Neutrophil (primary cell): Measurements from ENCODE around the gene AKT3.

Experiments used
- H3K27ac ChIP-seq: fragments of 200-600 bp; sonication (generic); 2 replicates; pipeline ENCODE4 v1.5.1; 2016; ENCODE audit warnings: mild to moderate bottlenecking, moderate library complexity
- H3K27me3 ChIP-seq: fragments of 200-600 bp; sonication (generic); 2 replicates; pipeline ENCODE4 v1.6.0; 2016; ENCODE audit warnings: mild to moderate bottlenecking
- H3K36me3 ChIP-seq: fragments of 200-600 bp; sonication (generic); 2 replicates; pipeline ENCODE4 v1.5.1; 2017
- H3K4me1 ChIP-seq, 2 experiments: fragments of 200-600 bp in 1 of 2; sonication (generic) in 1 of 2; 1 replicate in 1 of 2; 2 replicates in 1 of 2; pipeline versions ENCODE4 v1.5.1 to v1.6.1; 2013 to 2016; ENCODE audit warnings: low read depth in 1 of 2, low read length in 1 of 2, mild to moderate bottlenecking in 1 of 2, moderate library complexity in 1 of 2; ENCODE audit not compliant: control insufficient read depth in 1 of 2, insufficient read depth in 1 of 2
- H3K4me3 ChIP-seq, 2 experiments: fragments of 200-600 bp in 1 of 2; sonication (generic) in 1 of 2; 1 replicate in 1 of 2; 2 replicates in 1 of 2; pipeline ENCODE4 v1.5.1; 2013 to 2016; ENCODE audit warnings: low read depth in 1 of 2, low read length in 1 of 2, mild to moderate bottlenecking in 1 of 2, moderate library complexity in 1 of 2
- H3K9me3 ChIP-seq: fragments of 200-600 bp; sonication (generic); 2 replicates; pipeline ENCODE4 v1.5.1; 2016
- TF ChIP-seq, protein P1 (sequence below): fragments of 200-600 bp; sonication (generic); IDR thresholded peaks from 2 replicates; pipeline ENCODE4 v1.5.1; 2016; ENCODE audit warnings: antibody characterized with exemption

The AKT3 gene

DNA sequence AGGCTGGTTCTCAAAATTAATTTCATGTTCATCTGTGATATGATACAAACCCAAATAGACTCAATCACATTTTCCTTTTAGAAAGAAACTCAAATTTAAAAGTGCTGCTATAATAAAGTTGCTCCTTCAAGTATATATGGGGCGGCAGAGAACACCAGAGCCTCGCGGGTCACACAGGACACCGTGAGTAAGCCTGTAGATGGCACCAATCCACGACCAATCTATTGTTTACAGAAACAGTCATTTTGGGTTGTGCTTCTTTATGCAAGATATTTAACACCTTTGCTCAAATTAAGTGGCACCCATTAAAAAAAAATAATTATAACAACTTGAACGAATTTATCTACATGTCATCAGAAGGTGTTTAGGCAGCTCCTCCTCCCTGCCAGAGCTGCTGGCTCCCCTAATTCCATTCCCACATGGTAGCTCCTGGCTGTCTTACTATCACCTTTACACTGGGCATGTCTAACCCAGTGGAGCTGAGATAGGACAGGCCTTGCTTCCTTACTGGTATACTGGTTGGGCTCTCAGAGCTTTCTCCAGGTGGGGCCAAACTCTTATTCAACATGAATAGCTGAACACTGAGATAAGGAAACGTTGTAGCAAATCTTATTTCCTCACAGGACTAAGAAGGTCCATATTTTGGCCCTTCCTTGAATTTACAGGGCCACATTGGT, 307.2 kb downstream of the AKT3 start:
- Histone ChIP-seq H3K27ac (no peak overlapping the region), H3K36me3 (no peaks in the 10 kb centered on the region), H3K9me3 (no peaks in the 10 kb centered on the region), H3K4me1 (no peaks in the 10 kb centered on the region), H3K4me3 (no peak overlapping the region), H3K27me3 (no peaks in the 10 kb centered on the region)
- TF ChIP-seq, protein P1, sequence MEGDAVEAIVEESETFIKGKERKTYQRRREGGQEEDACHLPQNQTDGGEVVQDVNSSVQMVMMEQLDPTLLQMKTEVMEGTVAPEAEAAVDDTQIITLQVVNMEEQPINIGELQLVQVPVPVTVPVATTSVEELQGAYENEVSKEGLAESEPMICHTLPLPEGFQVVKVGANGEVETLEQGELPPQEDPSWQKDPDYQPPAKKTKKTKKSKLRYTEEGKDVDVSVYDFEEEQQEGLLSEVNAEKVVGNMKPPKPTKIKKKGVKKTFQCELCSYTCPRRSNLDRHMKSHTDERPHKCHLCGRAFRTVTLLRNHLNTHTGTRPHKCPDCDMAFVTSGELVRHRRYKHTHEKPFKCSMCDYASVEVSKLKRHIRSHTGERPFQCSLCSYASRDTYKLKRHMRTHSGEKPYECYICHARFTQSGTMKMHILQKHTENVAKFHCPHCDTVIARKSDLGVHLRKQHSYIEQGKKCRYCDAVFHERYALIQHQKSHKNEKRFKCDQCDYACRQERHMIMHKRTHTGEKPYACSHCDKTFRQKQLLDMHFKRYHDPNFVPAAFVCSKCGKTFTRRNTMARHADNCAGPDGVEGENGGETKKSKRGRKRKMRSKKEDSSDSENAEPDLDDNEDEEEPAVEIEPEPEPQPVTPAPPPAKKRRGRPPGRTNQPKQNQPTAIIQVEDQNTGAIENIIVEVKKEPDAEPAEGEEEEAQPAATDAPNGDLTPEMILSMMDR = no peak

- H3K27me3 ChIP-seq = no peaks in the 10 kb centered on the region
- H3K36me3 ChIP-seq = no peaks in the 10 kb centered on the region
- no peaks in the 10 kb centered on the region for H3K9me3 ChIP-seq
- TF ChIP-seq, protein P1 = no peak
- H3K4me1 ChIP-seq = no peaks in the 10 kb centered on the region
- no peak overlapping the region for H3K4me3 ChIP-seq
- no peak overlapping the region for H3K27ac ChIP-seq
Observed at GRCh38 chr1:243539636-243540035, 310.4 kb downstream of the AKT3 start.

- no peak overlapping the region for H3K4me3 ChIP-seq
- no peaks in the 10 kb centered on the region for H3K27me3 ChIP-seq
- TF ChIP-seq, protein P1 = no peak
- no peak overlapping the region for H3K27ac ChIP-seq
- no peaks in the 10 kb centered on the region for H3K9me3 ChIP-seq
- H3K36me3 ChIP-seq = no peaks in the 10 kb centered on the region
- no peaks in the 10 kb centered on the region for H3K4me1 ChIP-seq
Observed at GRCh38 chr1:243535014-243535413, 315.0 kb downstream of the AKT3 start.

DNA sequence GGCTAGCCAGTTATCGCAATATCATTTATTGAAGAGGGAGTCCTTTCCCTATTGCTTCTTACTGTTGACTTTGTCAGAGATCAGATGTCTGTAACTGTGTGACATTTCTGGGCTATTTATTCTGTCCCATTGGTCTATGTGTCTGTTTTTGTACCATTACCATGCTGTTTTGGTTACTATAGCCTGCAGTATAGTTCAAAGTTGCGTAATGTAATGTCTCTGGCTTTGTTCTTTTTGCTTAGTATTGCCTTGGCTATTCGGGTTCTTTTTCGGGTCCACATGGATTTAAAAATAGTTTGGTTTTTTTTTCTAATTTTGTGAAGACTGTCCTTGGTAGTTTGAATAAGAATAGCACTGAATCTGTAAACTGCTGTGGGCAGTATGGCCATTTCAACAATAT, 320.5 kb downstream of the AKT3 start:
- Histone ChIP-seq H3K36me3 (no peaks in the 10 kb centered on the region), H3K4me3 (no peak overlapping the region), H3K9me3 (no peaks in the 10 kb centered on the region), H3K4me1 (no peaks in the 10 kb centered on the region), H3K27ac (no peak overlapping the region), H3K27me3 (no peaks in the 10 kb centered on the region)
- TF ChIP-seq, protein P1 = no peak

DNA sequence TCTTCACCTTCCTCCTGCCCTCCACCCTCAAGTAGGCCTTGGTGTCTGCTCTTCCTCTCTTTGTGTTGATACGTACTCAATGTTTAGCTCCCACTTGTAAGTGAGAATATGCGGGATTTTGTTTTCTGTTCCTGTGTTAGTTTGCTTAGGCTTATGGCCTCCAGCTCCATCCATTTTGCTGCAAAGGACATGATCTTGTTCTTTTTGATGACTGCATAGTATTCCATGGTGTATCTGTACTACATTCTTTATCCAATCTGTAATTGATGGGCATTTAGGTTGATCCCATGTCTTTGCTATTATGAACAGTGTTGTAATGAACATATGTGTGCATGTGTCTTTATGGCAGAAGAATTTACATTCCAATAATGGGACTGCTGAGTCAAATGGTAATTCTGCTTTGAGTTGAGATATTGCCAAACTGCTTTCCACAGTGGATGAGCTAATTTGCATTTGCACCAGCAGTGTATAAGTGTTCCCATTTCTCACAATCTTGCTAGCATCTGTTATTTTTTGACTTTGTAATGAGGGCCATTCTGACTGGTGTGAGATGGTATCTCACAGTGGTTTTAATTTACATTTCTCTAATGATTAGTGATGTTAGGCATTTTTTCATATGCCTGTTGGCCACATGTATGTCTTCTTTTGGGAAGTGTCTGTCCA, 321.5 kb downstream of the AKT3 start:
- Histone ChIP-seq H3K27ac (no peak overlapping the region), H3K4me3 (no peak overlapping the region), H3K27me3 (no peaks in the 10 kb centered on the region), H3K9me3 (no peaks in the 10 kb centered on the region), H3K4me1 (no peaks in the 10 kb centered on the region), H3K36me3 (no peaks in the 10 kb centered on the region)
- TF ChIP-seq, protein P1 = no peak
